SU-DHL-6 (cell line): ENCODE data around the gene WNT1.
A peak's percentile ranks its signal among the peaks of the same experiment; 100 is the strongest.

Source experiments
- H2AFZ ChIP-seq: fragments of 200-600 bp; sonication (generic); 2 replicates; pipeline ENCODE4 v1.6.1; 2014; ENCODE audit warnings: low read depth, mild to moderate bottlenecking, moderate library complexity, mixed read lengths, antibody characterized with exemption, low read length; ENCODE audit not compliant: severe bottlenecking
- H3F3A ChIP-seq: fragments of 200-600 bp; shearing (Covaris generic); 2 replicates; pipeline ENCODE4 v1.6.0; 2016; ENCODE audit warnings: antibody characterized with exemption, mild to moderate bottlenecking; ENCODE audit not compliant: insufficient read depth
- H3K27ac ChIP-seq: fragments of 200-600 bp; sonication (generic); 2 replicates; pipeline ENCODE4 v1.5.1; 2016; ENCODE audit warnings: low read depth, mild to moderate bottlenecking, low read length, moderate library complexity, mixed read lengths
- H3K27me3 ChIP-seq: fragments of 200-600 bp; sonication (generic), shearing (Covaris generic); 2 replicates; pipeline ENCODE4 v1.6.0; 2014; ENCODE audit warnings: mild to moderate bottlenecking, low read length
- H3K36me3 ChIP-seq: fragments of 200-600 bp; sonication (generic); 2 replicates; pipeline ENCODE4 v1.6.1; 2014; ENCODE audit warnings: mild to moderate bottlenecking, low read length, mixed read lengths
- H3K4me2 ChIP-seq: fragments of 300-600, 200-600 bp; shearing (Covaris generic), sonication (generic); 2 replicates; pipeline ENCODE4 v1.6.0; 2014; ENCODE audit warnings: low read length, low read depth, mild to moderate bottlenecking; ENCODE audit not compliant: poor library complexity, severe bottlenecking
- H3K4me3 ChIP-seq: fragments of 200-600 bp; sonication (generic); 2 replicates; pipeline ENCODE4 v1.5.1; 2014; ENCODE audit warnings: antibody characterized with exemption, low read length, mild to moderate bottlenecking, mixed read lengths; ENCODE audit not compliant: insufficient read depth, poor library complexity, severe bottlenecking
- H3K79me2 ChIP-seq: fragments of 200-600 bp; sonication (generic); 2 replicates; pipeline ENCODE4 v1.6.1; 2014; ENCODE audit warnings: mild to moderate bottlenecking, low read length, moderate library complexity; ENCODE audit not compliant: insufficient read depth
- H3K9ac ChIP-seq: fragments of 200-600 bp; sonication (generic); 2 replicates; pipeline ENCODE4 v1.7.0; 2014; ENCODE audit warnings: mild to moderate bottlenecking, low read length
- H3K9me2 ChIP-seq: fragments of 200-600 bp; sonication (generic); replicated peaks from 2 replicates; pipeline ENCODE4 v1.6.1; 2014; ENCODE audit warnings: low read length; ENCODE audit not compliant: insufficient read depth
- H3K9me3 ChIP-seq: fragments of 200-600 bp; sonication (generic); 2 replicates; pipeline ENCODE4 v1.6.1; 2014; ENCODE audit warnings: low read length, mixed read lengths; ENCODE audit not compliant: insufficient read depth
- H4K20me1 ChIP-seq: fragments of 200-600 bp; sonication (generic); 2 replicates; pipeline ENCODE4 v1.6.1; 2014; ENCODE audit warnings: low read depth, mild to moderate bottlenecking, antibody characterized with exemption, low read length, moderate library complexity, mixed read lengths
- CTCF ChIP-seq: fragments of 200-600 bp; sonication (generic); IDR thresholded peaks from one replicate; pipeline ENCODE4 v1.5.1; 2017; ENCODE audit warnings: antibody characterized with exemption, mild to moderate bottlenecking, low read length, moderate library complexity; ENCODE audit not compliant: insufficient read depth, poor library complexity, severe bottlenecking
- EZH2phosphoT487 ChIP-seq: fragments of 200-600 bp; sonication (generic), shearing (Covaris generic); conservative IDR thresholded peaks from 2 replicates; pipeline ENCODE4 v1.6.1; 2018; ENCODE audit warnings: mild to moderate bottlenecking, antibody characterized with exemption, low read length, moderate library complexity, mixed read lengths

Gene WNT1

DNA sequence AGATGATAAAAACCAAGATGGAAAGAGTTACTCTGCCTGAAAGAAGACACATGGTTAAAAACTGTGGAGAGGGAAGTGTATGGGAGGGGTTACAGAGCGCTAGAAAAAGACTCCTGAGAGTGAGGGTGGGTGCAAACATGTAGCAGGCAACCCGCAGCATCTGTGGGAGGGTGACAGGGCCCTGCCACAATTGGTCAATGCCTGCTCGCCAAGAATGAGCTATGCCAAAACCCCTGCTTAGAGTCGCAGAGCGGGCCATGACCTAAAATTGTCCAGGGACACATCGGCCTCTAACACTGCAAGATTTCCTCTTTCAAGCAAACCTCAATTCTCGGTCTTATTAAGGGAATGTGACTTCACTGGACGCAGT is 39.8 kb downstream of the WNT1 start:
- Histone ChIP-seq H2AFZ (no peak overlapping the region), H3K4me2 (peak overlapping the region; percentile 86), H3K36me3 (no peaks in the 10 kb centered on the region), H3F3A (peaks cover 11% of the 10 kb centered on the region), H3K79me2 (peaks cover 8% of the 10 kb centered on the region; the same call in 1 of the 2 replicates), H3K9ac (peak overlapping the region; percentile 82), H3K27ac (peak overlapping the region; percentile 86), H3K4me3 (peak overlapping the region; percentile 71), H3K9me2 (no peaks in the 10 kb centered on the region), H3K27me3 (no peaks in the 10 kb centered on the region), H4K20me1 (no peaks in the 10 kb centered on the region), H3K9me3 (no peaks in the 10 kb centered on the region)
- no peak for TF ChIP-seq EZH2phosphoT487
- TF ChIP-seq CTCF = no peak

GRCh38 chr12:49018261-49019119 is 40.4 kb downstream of the WNT1 start, which contains the start of gene PRKAG1:
Gene PRKAG1 (minus strand): TSS chr12:49018776. CDS start chr12:49018740, 36 bp downstream.
- TF ChIP-seq EZH2phosphoT487 = no peak
- peak; percentile 28 for TF ChIP-seq CTCF
- peaks cover 13% of the 10 kb centered on the region for H3F3A ChIP-seq
- H3K9me2 ChIP-seq = no peaks in the 10 kb centered on the region
- H3K27ac ChIP-seq = peak within 1 kb of the TSS; percentile 86
- H4K20me1 ChIP-seq = no peaks in the 10 kb centered on the region
- H3K4me3 ChIP-seq = peak within 1 kb of the TSS; percentile 71
- H3K9me3 ChIP-seq = no peaks in the 10 kb centered on the region
- peak within 1 kb of the TSS; percentile 86 for H3K4me2 ChIP-seq
- peaks cover 8% of the 10 kb centered on the region; the same call in 1 of the 2 replicates for H3K79me2 ChIP-seq
- no peaks in the 10 kb centered on the region for H3K27me3 ChIP-seq
- H3K9ac ChIP-seq = peak within 1 kb of the TSS; percentile 82
- peak within 1 kb of the TSS; percentile 75 for H2AFZ ChIP-seq
- H3K36me3 ChIP-seq = no peaks in the 10 kb centered on the region

- peaks cover 8% of the 10 kb centered on the region; the same call in 1 of the 2 replicates for H3K79me2 ChIP-seq
These were observed 41.0 kb downstream of the WNT1 start for GRCh38 chr12:49019120-49019430.

More at GRCh38 chr12:49019120-49019430, 41.0 kb downstream of the WNT1 start:
- H3K27ac ChIP-seq = peak overlapping the region; percentile 86
- TF ChIP-seq EZH2phosphoT487 = no peak
- TF ChIP-seq CTCF = no peak
- peak overlapping the region; percentile 86 for H3K4me2 ChIP-seq
- no peaks in the 10 kb centered on the region for H3K9me3 ChIP-seq
- H3K27me3 ChIP-seq = no peaks in the 10 kb centered on the region
- H3K4me3 ChIP-seq = peak overlapping the region; percentile 71
- H4K20me1 ChIP-seq = no peaks in the 10 kb centered on the region
- no peaks in the 10 kb centered on the region for H3K9me2 ChIP-seq
- H2AFZ ChIP-seq = peak overlapping the region; percentile 75
- peak overlapping the region; percentile 82 for H3K9ac ChIP-seq
- no peaks in the 10 kb centered on the region for H3K36me3 ChIP-seq
- peaks cover 19% of the 10 kb centered on the region for H3F3A ChIP-seq
